Mesenchymal stem cell (in vitro differentiated cells and primary cell): ENCODE measurements around the gene KIFC3.

Experiments used
- DNase-seq: peaks from one replicate; pipeline ENCODE4 v3.0.0-alpha.2; 2013
- H2AFZ ChIP-seq: one replicate; pipeline ENCODE4 v1.6.1; 2013; ENCODE audit warnings: low read depth, mild to moderate bottlenecking, control low read depth, inconsistent platforms, low read length, moderate library complexity
- H2AK5ac ChIP-seq: 2 replicates; pipeline ENCODE4 v1.6.1; 2013; ENCODE audit warnings: low read length, moderate library complexity, mild to moderate bottlenecking, inconsistent platforms; ENCODE audit not compliant: severe bottlenecking
- H2BK120ac ChIP-seq: one replicate; pipeline ENCODE4 v1.6.1; 2013; ENCODE audit warnings: low read depth, mild to moderate bottlenecking, inconsistent platforms, low read length, moderate library complexity
- H2BK12ac ChIP-seq, 2 experiments: one replicate each; pipeline ENCODE4 v1.6.1; 2013; ENCODE audit warnings: inconsistent platforms in 2 of 2, low read length in 2 of 2, mild to moderate bottlenecking in 2 of 2, moderate library complexity in 2 of 2, control low read depth in 1 of 2
- H2BK15ac ChIP-seq: one replicate; pipeline ENCODE4 v1.6.1; 2013; ENCODE audit warnings: mild to moderate bottlenecking, low read depth, inconsistent platforms; ENCODE audit not compliant: poor library complexity, severe bottlenecking
- H2BK5ac ChIP-seq: 2 replicates; pipeline ENCODE4 v1.6.1; 2013; ENCODE audit warnings: low read depth, mild to moderate bottlenecking, low read length, control low read depth, inconsistent platforms; ENCODE audit not compliant: poor library complexity, severe bottlenecking
- H3K14ac ChIP-seq, 2 experiments: one replicate each; pipeline ENCODE4 v1.6.1; 2013; ENCODE audit warnings: inconsistent platforms in 2 of 2, low read length in 2 of 2, control low read depth in 1 of 2, mild to moderate bottlenecking in 1 of 2, moderate library complexity in 1 of 2
- H3K18ac ChIP-seq, 2 experiments: one replicate each; pipeline ENCODE4 v1.6.1; 2013; ENCODE audit warnings: inconsistent platforms in 2 of 2, low read length in 2 of 2, control low read depth in 1 of 2, low read depth in 1 of 2, mild to moderate bottlenecking in 1 of 2
- H3K23ac ChIP-seq, 2 experiments: one replicate each; pipeline ENCODE4 v1.6.1; 2013; ENCODE audit warnings: inconsistent platforms in 2 of 2, low read length in 2 of 2, mild to moderate bottlenecking in 2 of 2, moderate library complexity in 2 of 2, control low read depth in 1 of 2
- H3K27ac ChIP-seq: 2 replicates; pipeline ENCODE4 v1.5.1; 2013; ENCODE audit warnings: mild to moderate bottlenecking, moderate library complexity, low read length, control low read depth, inconsistent platforms; ENCODE audit not compliant: poor library complexity, severe bottlenecking
- H3K27me3 ChIP-seq, 2 experiments: 2 replicates each; pipeline versions ENCODE4 v1.6.1 to v1.7.0; 2013; ENCODE audit warnings: low read length in 2 of 2, mild to moderate bottlenecking in 2 of 2, moderate library complexity in 2 of 2, control low read depth in 1 of 2, inconsistent platforms in 1 of 2; ENCODE audit not compliant: control insufficient read depth in 1 of 2, insufficient read depth in 1 of 2
- H3K36me3 ChIP-seq, 2 experiments: 2 replicates each; pipeline versions ENCODE4 v1.6.1 to v1.7.0; 2013; ENCODE audit warnings: low read length in 2 of 2, control low read depth in 1 of 2, inconsistent platforms in 1 of 2, low read depth in 1 of 2, mild to moderate bottlenecking in 1 of 2; ENCODE audit not compliant: insufficient read depth in 2 of 2, control insufficient read depth in 1 of 2
- H3K4ac ChIP-seq, 2 experiments: one replicate each; pipeline ENCODE4 v1.6.1; 2013; ENCODE audit warnings: inconsistent platforms in 2 of 2, low read length in 2 of 2, mild to moderate bottlenecking in 2 of 2, moderate library complexity in 2 of 2, control low read depth in 1 of 2, low read depth in 1 of 2
- H3K4me1 ChIP-seq: 2 replicates; pipeline ENCODE4 v1.6.1; 2013; ENCODE audit warnings: low read depth, low read length, control low read depth; ENCODE audit not compliant: control insufficient read depth, insufficient read depth
- H3K4me2 ChIP-seq: 2 replicates; pipeline ENCODE4 v1.6.1; 2013; ENCODE audit warnings: low read length, mild to moderate bottlenecking, inconsistent platforms; ENCODE audit not compliant: poor library complexity, severe bottlenecking
- H3K4me3 ChIP-seq, 2 experiments: 2 replicates each; pipeline versions ENCODE4 v1.5.1 to v1.7.0; 2013; ENCODE audit warnings: low read length in 2 of 2, mild to moderate bottlenecking in 2 of 2, control low read depth in 1 of 2, low read depth in 1 of 2; ENCODE audit not compliant: insufficient read depth in 1 of 2
- H3K79me1 ChIP-seq: replicated peaks from 2 replicates; pipeline ENCODE4 v1.6.1; 2013; ENCODE audit warnings: mild to moderate bottlenecking, control low read depth, low read length, inconsistent platforms; ENCODE audit not compliant: poor library complexity, severe bottlenecking
- H3K9ac ChIP-seq: 2 replicates; pipeline ENCODE4 v1.7.0; 2013; ENCODE audit warnings: mild to moderate bottlenecking, low read length, moderate library complexity
- H3K9me3 ChIP-seq: 2 replicates; pipeline ENCODE4 v1.7.0; 2013; ENCODE audit warnings: mild to moderate bottlenecking, low read length; ENCODE audit not compliant: control insufficient read depth
- H4K8ac ChIP-seq: one replicate; pipeline ENCODE4 v1.6.1; 2013; ENCODE audit warnings: inconsistent platforms, mild to moderate bottlenecking, low read length, moderate library complexity
- H4K91ac ChIP-seq: one replicate; pipeline ENCODE4 v1.6.1; 2013; ENCODE audit warnings: mild to moderate bottlenecking, low read length, inconsistent platforms
- WGBS: methylation state at CpG from one replicate; pipeline ENCODE4 v1.1.7; 2013; ENCODE audit warnings: mixed read lengths; 5-methylcytosine and 5-hydroxymethylcytosine counted together

The KIFC3 gene

GRCh38 chr16:57795431-57795878 lies 6.8 kb downstream of the KIFC3 start:
- Histone ChIP-seq H2BK5ac (peak overlapping the region; percentile 53), H4K8ac (peak overlapping the region; percentile 35), H3K36me3 (peaks cover 32 to 58% of the 10 kb centered on the region in 2 experiments), H2BK12ac (no peak overlapping the region), H2BK15ac (no peak overlapping the region), H3K27ac (peak overlapping the region; percentile 41), H4K91ac (no peak overlapping the region), H3K4me3 (peak overlapping the region in 1 of 2 experiments; percentile 7), H3K9me3 (no peaks in the 10 kb centered on the region), H3K4me1 (peaks cover 40% of the 10 kb centered on the region), H3K4me2 (peak overlapping the region; percentile 49), H3K27me3 (no peaks in the 10 kb centered on the region), H3K18ac (peak overlapping the region in 1 of 2 experiments; percentile 54), H3K4ac (peak overlapping the region in 1 of 2 experiments; percentile 13), H3K23ac (peak overlapping the region in 1 of 2 experiments; percentile 2), H2BK120ac (no peak overlapping the region), H2AK5ac (peak overlapping the region; percentile 49), H3K79me1 (peaks cover 6% of the 10 kb centered on the region), H3K14ac (peak overlapping the region in 1 of 2 experiments; percentile 18), H3K9ac (no peak overlapping the region), H2AFZ (no peak overlapping the region)
- DNase-seq, result peak; percentile 54
- WGBS, result 76% methylated on average over 9 of the region's 9 CpGs

- Histone ChIP-seq H2AK5ac (peak overlapping the region; percentile 84), H3K9ac (no peak overlapping the region), H4K8ac (peak overlapping the region; percentile 12), H3K4me2 (peak overlapping the region; percentile 53), H3K36me3 (peaks cover 35 to 63% of the 10 kb centered on the region in 2 experiments), H4K91ac (no peak overlapping the region), H3K18ac (peak overlapping the region in 1 of 2 experiments; percentile 41), H3K4me1 (peaks cover 35% of the 10 kb centered on the region), H3K4ac (peak overlapping the region in 1 of 2 experiments; percentile 13), H3K27ac (peak overlapping the region; percentile 28), H3K9me3 (no peaks in the 10 kb centered on the region), H2BK15ac (no peak overlapping the region), H2AFZ (no peak overlapping the region), H3K79me1 (peaks cover 6% of the 10 kb centered on the region), H2BK12ac (no peak overlapping the region), H3K4me3 (no peak overlapping the region), H2BK120ac (no peak overlapping the region), H3K27me3 (no peaks in the 10 kb centered on the region), H3K23ac (no peak overlapping the region), H3K14ac (no peak overlapping the region), H2BK5ac (peak overlapping the region; percentile 10)
- DNase-seq, result no peak
- 93% methylated on average over 18 of the region's 18 CpGs for WGBS
These were observed 7.4 kb downstream of the KIFC3 start for GRCh38 chr16:57794849-57795430.

- Histone ChIP-seq H2AFZ (no peak overlapping the region), H3K79me1 (peaks cover 12% of the 10 kb centered on the region), H4K91ac (no peak overlapping the region), H3K36me3 (peaks cover 36 to 71% of the 10 kb centered on the region in 2 experiments), H3K27me3 (no peaks in the 10 kb centered on the region), H4K8ac (no peak overlapping the region), H2BK5ac (no peak overlapping the region), H3K9me3 (no peaks in the 10 kb centered on the region), H3K4ac (no peak overlapping the region), H3K14ac (peak overlapping the region in 1 of 2 experiments; percentile 22), H2BK12ac (no peak overlapping the region), H3K23ac (no peak overlapping the region), H3K4me2 (no peak overlapping the region), H3K9ac (no peak overlapping the region), H3K4me3 (no peak overlapping the region), H3K4me1 (peaks cover 40% of the 10 kb centered on the region), H3K27ac (peak overlapping the region; percentile 21), H2BK120ac (no peak overlapping the region), H2BK15ac (no peak overlapping the region), H2AK5ac (no peak overlapping the region), H3K18ac (no peak overlapping the region)
- no peak for DNase-seq
- 82% methylated on average over 7 of the region's 8 CpGs for WGBS
These were observed 10.3 kb downstream of the KIFC3 start for GRCh38 chr16:57791893-57792461.

GRCh38 chr16:57791195-57791892 lies 10.9 kb downstream of the KIFC3 start:
- Histone ChIP-seq H3K4ac (no peak overlapping the region), H3K18ac (no peak overlapping the region), H2AK5ac (no peak overlapping the region), H3K23ac (no peak overlapping the region), H2BK5ac (no peak overlapping the region), H3K14ac (no peak overlapping the region), H2AFZ (no peak overlapping the region), H3K9me3 (no peaks in the 10 kb centered on the region), H3K4me3 (no peak overlapping the region), H3K4me1 (peaks cover 44% of the 10 kb centered on the region), H3K9ac (no peak overlapping the region), H4K91ac (no peak overlapping the region), H3K4me2 (no peak overlapping the region), H3K27me3 (no peaks in the 10 kb centered on the region), H2BK120ac (no peak overlapping the region), H3K27ac (no peak overlapping the region), H2BK15ac (no peak overlapping the region), H3K79me1 (peaks cover 12% of the 10 kb centered on the region), H2BK12ac (no peak overlapping the region), H3K36me3 (peaks cover 30 to 76% of the 10 kb centered on the region in 2 experiments), H4K8ac (no peak overlapping the region)
- 86% methylated on average over 13 of the region's 13 CpGs for WGBS
- DNase-seq, result no peak
